C1 segment of cervical spinal cord (tissue), 14 donors: Measurements from ENCODE around the gene TAF10.

Experiments
- DNase-seq, 14 donors: peaks; one replicate each; lab custom pipeline; 2025; lab: John Stamatoyannopoulos, UW

TAF10 gene

DNA sequence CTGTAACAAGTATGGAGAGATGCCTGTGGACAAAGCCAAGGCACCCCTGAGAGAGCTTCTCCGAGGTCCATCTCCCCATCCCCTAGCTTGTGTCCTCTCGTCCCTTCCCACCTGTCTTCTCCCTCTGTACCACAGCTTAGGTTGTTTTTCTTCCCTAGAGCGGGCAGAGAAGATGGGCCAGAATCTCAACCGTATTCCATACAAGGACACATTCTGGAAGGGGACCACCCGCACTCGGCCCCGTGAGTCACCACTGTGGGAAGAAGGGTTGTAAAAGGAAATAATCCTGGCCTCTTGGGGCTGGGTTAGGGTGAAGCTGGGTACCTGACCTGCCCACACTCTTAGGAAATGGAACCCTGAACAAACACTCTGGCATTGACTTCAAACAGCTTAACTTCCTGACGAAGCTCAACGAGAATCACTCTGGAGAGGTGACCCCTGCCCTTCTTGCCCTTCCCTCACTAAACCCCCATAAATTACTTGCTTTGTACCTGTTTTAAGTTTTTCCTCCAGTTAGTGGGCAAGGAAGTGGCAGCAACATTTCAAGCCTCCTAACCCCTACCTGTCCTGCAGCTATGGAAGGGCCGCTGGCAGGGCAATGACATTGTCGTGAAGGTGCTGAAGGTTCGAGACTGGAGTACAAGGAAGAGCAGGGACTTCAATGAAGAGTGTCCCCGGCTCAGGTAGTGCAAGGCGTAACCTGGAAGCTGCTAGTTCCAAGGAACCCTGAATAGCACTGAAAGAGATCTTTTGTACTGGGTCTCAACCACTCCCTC is 3.1 kb downstream of the TAF10 start:
- DNase-seq = no peak

GRCh38 chr11:6608011-6608410 is 4.0 kb downstream of the TAF10 start:
- DNase-seq = no peak

GRCh38 chr11:6607190-6607795 is 4.7 kb downstream of the TAF10 start:
- no peak for DNase-seq

- DNase-seq = peak in 12 of 14 donors; percentile 14 to 83 (median 63)
Observed at GRCh38 chr11:6606471-6607189, 5.4 kb downstream of the TAF10 start.

GRCh38 chr11:6604790-6605189 is 7.2 kb downstream of the TAF10 start:
- DNase-seq = no peak

DNA sequence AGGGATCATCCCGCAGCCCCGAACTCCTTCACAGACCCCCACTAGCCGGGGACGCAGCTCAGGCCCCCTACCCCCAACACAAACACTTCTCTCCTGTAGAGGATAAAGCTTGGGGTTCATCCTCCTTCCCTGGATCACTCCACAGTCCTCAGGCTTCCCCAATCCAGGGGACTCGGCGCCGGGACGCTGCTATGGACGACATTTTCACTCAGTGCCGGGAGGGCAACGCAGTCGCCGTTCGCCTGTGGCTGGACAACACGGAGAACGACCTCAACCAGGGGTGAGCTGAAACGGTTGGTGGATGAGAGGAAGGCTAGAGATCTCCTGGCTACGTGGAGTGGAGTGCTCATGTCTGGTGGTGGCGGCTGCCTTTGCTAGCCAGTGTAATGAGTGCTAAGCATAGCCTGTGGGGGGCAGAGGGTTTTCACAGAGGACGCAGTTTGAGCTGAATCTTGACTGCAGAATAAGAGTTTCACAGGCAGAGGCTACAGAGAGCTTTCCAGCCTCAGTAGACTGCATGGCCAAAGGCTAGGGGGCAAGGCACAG is 7.9 kb downstream of the TAF10 start:
- peak in 12 of 14 donors; percentile 31 to 72 (median 58) for DNase-seq

DNA sequence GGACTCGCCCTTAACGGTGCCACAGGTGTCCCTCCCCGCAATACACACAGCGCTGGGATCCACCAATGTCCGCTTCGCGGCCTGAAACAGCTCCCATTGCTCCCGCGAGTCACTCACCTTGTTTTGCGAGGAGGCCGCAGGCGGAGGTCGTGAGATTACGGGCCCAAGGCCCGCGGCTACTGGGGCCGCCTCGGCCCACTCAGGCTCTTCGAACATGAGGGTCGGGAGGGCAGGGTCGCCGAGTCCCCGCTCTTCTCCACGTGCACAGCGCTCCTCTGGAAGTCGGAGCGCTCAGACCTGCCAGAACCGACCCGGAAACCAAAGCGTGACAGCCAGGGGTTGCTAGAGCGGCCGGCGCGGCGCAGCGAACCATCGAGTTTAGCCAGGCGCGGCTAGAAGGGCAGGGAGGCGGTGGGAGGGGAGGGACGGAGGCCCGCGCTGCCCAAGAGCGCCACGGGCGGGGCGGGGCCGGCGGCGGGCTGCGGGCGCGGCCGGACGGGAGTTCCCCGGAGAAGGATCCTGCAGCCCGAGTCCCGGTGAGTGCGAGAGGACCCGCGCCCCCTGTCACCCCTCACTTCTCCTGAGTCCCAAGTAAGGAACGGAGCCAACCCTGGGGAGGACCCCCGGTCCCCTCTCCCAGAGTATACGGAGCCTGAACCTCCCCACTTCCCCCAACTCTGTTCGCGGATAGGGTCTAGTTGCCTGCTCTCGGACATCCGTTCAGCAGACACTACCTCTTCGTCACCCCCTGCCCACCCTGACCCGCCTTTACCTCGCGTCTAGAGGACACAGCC is 8.5 kb downstream of the TAF10 start, which contains the start of the genes ILK and RRP8:
TSS of gene ILK (plus strand) at position 488 of the 794 bp plus-strand sequence. CDS start 498 bp downstream, outside the sequence.
TSS of gene RRP8 (minus strand) at position 330 of the 794 bp plus-strand sequence. CDS start at position 216, 114 bp downstream.
- DNase-seq = peak; percentile 34 to 90 (median 87)

DNA sequence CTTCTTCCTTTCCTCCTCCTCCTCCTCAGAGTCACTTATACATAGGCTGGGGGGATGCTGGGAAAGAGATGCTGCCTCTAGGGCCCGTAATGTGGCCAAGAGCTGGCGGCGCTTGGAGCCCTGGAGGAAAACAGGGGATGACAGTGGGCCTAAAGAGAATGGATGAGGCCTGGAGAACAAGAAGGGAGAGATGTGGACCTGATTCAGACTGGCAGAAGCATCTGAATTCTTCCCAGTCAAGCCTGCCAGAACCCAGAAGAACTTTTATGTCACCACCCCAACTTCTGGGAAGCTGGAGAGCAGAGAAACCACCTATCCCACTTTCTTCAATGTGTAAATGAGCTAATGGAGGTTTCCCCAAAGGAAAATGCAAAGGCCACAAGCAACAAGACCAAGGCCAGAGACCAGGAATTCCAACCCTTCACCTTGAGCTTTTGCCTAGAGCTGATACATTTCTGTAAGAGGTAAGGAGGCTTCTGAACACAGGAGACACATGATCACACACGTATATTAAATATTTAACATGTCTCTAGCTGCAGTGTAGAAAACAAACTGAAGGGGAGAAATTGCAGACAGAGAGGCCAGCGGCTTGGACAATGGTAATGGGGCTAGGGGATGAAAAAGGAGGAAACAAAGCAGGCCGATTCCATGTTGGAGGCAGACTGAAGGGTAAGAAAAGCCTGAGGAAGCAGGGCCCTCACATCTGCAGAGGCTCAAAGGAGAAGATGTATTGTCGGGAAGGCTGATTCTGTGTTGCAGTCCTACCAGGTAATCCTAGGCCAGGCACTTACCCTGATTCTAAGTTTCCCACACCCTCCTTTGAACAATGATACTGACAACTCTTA is 9.7 kb downstream of the TAF10 start:
- DNase-seq = no peak

DNA sequence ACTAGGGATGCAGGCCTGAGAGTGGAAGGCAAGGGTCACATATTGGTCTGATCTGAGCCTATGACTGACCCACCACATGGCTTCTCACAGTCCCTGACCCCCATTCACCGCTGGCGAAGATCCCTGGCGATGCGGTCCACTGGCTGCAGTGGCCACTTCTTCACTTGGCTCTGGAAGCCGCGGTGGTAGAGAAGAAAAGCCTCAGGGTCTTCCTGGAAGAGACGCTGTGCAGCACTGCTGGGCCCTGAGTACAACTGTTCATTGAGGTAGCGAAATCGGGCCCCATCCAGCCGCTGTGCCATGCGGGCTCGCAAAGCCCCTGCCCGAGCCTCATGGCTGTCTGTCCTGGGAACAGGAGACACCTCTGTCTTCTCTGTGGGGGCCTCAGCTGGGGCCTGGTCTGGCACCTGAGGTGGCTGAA is 11.0 kb downstream of the TAF10 start:
- DNase-seq = no peak

DNA sequence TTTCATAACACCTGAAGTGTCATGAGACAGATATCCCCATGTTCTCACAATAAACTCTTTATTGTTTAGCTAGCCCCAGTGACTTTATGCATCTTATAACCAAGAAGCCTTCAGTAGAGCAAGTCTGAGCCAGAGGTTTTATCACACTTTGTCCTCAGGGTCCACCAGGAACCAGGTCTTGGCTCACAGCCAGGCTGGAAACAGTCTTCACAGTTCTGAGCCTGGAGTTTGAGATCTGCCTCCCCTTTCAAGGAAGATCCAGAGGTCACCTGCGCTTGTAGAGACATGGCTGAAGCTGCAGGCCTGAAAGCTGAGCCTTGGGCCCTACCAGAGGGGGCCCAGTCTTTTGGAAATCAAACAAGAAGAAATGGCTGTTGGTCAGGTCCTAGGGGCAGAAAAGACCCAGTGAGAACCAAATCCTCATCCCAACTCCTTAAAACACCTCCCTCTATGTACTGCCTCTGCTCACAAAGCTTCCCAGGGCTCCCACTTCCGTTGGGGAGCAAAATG is 12.1 kb downstream of the TAF10 start:
- no peak for DNase-seq

GRCh38 chr11:6599449-6599848 is 12.6 kb downstream of the TAF10 start:
- DNase-seq = no peak

GRCh38 chr11:6598555-6598954 is 13.5 kb downstream of the TAF10 start:
- no peak for DNase-seq

- peak in 3 of 14 donors; percentile 14 to 58 (median 27) for DNase-seq
Observed at GRCh38 chr11:6596239-6596877, 15.7 kb downstream of the TAF10 start.

- no peak for DNase-seq
Observed at GRCh38 chr11:6594142-6594768, 17.8 kb downstream of the TAF10 start.

- DNase-seq = no peak
Observed at GRCh38 chr11:6588018-6588417, 24.0 kb downstream of the TAF10 start.

DNA sequence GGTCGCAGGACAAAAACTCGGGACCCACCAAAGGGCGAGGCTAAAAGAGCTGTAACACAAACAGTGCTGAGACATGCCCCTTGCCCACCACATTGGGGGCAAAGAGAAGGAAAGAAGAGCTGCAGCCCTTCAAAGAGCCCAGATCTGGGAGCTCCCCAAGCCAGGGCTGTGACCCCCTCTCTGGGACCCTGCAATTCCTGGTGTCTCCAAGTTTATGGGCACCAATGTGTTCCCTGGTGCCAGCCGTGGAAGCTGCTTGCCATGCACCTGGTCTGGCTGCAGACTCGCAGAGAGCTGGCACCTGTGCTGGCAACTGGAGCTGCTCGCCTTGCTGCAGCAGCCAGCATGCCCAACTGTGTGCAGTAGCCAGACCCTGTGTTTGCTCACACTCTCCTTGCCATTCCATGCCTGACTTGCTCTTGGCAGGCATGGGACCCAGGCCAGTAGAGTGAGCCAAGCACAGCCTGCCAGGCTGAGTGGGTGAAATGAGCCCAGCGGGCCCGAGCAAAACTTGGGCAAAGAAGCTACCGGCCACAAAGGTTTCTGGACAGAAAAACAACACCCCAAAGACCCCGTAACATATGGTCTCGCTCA is 24.6 kb downstream of the TAF10 start:
- peak in 8 of 14 donors; percentile 27 to 87 (median 38) for DNase-seq

- DNase-seq = peak in 1 of 14 donors; percentile 49
Observed at GRCh38 chr11:6586434-6587359, 25.3 kb downstream of the TAF10 start.
